BE2C (cell line): ENCODE measurements around the gene IL6ST.
"Not testable (repeated sequence)": the region's sequence is repeated elsewhere in the genome, so short reads cannot be mapped to it uniquely, and the experiment has no call there.

Experiments used
- DNase-seq: peaks from one replicate; pipeline ENCODE4 v3.0.0-alpha.2; 2020
- H3K27me3 ChIP-seq: fragments of 250-450 bp; sonication (Bioruptor Pico); 2 replicates; pipeline ENCODE4 v1.5.1; 2020; ENCODE audit warnings: mild to moderate bottlenecking
- H3K36me3 ChIP-seq: fragments of 250-450 bp; sonication (Bioruptor Pico); 2 replicates; pipeline ENCODE4 v1.5.1; 2020; ENCODE audit warnings: mild to moderate bottlenecking
- H3K4me1 ChIP-seq: fragments of 250-450 bp; sonication (Bioruptor Pico); 2 replicates; pipeline ENCODE4 v1.5.1; 2020
- H3K4me3 ChIP-seq: 2 replicates; pipeline ENCODE4 v1.5.1; 2011; ENCODE audit warnings: low read depth, low read length
- H3K9me3 ChIP-seq: fragments of 250-450 bp; sonication (Bioruptor Pico); 2 replicates; pipeline ENCODE4 v1.5.1; 2020
- TF ChIP-seq, protein P1 (sequence below): IDR thresholded peaks from 2 replicates; pipeline ENCODE4 v1.5.1; 2012; ENCODE audit warnings: mild to moderate bottlenecking, low read depth, low read length

Gene IL6ST

DNA sequence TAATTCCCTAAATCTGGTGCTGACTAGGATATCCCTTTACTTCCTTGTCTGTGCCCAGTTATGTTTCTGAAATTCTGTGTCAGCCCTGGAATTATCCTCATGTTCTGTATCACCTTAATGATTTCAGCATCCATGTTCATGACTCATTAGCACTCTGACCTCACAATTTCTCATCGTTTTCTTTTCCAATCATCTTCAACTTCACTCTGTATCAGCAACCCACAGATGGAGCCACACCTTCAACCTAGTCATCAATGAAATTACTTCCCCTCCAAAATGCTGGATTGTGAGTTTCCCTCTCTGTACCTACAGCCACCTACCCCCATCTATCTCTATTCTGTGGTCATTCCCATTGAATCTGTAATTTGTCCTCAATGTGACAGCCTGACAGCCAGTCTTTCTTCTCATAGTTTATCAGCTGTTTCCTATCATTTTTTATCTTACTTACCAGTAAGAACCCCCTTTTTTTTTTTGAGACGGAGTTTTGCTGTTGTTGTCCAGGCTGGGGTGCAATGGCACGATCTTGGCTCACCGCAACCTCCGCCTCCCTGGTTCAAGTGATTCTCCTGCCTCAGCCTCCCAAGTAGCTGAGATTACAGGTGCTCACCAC lies 3.1 kb upstream of the IL6ST start:
- Histone ChIP-seq H3K36me3 (no peaks in the 10 kb centered on the region), H3K9me3 (no peaks in the 10 kb centered on the region), H3K4me1 (no peaks in the 10 kb centered on the region; the same call in 1 of the 2 replicates), H3K27me3 (no peaks in the 10 kb centered on the region), H3K4me3 (no peak overlapping the region)
- DNase-seq = no peak
- TF ChIP-seq, protein P1, sequence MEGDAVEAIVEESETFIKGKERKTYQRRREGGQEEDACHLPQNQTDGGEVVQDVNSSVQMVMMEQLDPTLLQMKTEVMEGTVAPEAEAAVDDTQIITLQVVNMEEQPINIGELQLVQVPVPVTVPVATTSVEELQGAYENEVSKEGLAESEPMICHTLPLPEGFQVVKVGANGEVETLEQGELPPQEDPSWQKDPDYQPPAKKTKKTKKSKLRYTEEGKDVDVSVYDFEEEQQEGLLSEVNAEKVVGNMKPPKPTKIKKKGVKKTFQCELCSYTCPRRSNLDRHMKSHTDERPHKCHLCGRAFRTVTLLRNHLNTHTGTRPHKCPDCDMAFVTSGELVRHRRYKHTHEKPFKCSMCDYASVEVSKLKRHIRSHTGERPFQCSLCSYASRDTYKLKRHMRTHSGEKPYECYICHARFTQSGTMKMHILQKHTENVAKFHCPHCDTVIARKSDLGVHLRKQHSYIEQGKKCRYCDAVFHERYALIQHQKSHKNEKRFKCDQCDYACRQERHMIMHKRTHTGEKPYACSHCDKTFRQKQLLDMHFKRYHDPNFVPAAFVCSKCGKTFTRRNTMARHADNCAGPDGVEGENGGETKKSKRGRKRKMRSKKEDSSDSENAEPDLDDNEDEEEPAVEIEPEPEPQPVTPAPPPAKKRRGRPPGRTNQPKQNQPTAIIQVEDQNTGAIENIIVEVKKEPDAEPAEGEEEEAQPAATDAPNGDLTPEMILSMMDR = no peak

DNA sequence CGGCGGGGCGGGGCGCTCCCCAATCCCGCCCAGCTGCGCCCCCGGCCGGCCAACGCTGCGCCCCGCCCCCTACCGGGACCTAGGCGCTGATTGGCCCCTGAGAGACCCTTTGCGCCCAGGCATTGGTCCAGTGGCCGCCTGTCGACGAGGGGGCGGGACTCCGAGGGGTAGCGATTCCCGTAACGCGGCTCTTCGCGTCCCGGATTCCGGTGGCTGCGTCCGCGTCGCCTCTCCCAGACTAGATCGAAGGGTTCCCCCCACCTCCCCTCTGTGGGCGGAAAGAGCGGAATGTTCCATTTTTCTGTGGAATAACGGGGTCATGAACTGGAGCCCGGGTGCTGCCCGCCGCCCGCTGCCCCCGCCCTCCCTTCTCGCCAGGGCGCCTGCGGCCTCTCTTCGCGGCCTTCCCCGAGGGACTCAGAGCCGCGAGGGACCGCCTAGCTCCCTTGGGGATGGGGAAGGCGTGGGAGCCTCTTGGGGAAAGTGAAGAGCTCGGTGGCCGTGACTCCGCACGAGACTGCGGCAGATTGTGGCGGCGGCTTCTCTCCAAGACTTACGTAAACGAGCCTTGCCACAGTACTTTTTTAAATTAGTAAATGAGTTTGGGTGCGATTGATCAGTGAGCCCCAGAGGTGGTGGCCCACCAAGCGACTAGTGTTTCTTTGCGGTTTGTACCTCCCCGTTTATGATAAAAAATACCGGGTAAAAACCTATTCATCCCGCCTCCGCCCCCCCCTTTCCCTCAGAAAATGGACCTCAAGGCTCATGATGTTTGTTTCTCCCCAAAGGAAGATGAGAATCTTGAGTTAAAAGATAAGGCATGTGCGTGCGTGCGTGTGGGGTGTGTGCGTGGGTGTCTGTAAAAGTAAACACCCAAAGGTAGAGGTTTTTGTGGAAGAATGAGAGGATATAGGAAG lies 493 bp upstream of the IL6ST start:
- TF ChIP-seq, protein P1 = 0 out of 2 replicates have a peak, but pooled peaks have one; percentile 9
- Histone ChIP-seq H3K9me3 (no peaks in the 10 kb centered on the region), H3K27me3 (no peaks in the 10 kb centered on the region), H3K4me3 (peak overlapping the region; percentile 92), H3K36me3 (no peaks in the 10 kb centered on the region), H3K4me1 (no peaks in the 10 kb centered on the region)
- DNase-seq = peak; percentile 99

DNA sequence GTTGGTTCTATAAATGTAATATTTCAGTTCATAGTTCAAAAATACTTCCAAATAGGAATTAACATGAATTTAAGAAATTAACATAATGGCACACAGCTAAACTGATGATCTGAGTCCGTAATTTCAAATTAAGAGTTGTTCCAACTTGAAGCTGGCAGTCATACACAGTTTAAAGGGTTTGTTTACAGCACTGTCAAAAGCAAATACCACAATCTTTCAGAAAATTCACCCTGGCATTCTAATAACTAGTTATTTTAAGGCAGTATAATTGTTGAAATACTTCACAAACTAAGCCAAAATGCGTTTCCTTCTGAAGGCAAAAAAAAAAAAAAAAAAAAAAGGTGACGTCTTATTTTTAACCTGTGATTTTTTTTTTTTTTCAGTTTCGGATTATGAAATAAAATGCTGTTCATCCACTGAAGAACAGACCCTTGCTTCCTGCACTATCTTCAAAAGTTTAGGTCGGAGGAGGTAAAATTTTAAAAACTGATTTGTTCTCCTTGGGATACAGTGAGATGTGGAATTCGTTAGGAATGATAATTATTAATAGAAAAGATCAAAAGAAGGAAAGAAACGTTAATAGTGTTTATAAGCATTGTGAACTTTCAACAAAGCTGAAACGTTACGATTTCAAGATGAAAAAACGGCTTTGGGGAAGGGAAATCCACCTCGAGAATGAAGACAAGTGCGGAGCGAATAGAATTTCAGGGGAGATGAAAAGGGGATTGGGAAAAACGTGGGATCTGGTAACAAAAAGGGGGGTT lies 850 bp downstream of the IL6ST start:
- TF ChIP-seq, protein P1 = no peak
- Histone ChIP-seq H3K36me3 (no peaks in the 10 kb centered on the region), H3K4me1 (no peaks in the 10 kb centered on the region), H3K4me3 (peak overlapping the region; percentile 92), H3K27me3 (no peaks in the 10 kb centered on the region), H3K9me3 (no peaks in the 10 kb centered on the region)
- no peak for DNase-seq

DNA sequence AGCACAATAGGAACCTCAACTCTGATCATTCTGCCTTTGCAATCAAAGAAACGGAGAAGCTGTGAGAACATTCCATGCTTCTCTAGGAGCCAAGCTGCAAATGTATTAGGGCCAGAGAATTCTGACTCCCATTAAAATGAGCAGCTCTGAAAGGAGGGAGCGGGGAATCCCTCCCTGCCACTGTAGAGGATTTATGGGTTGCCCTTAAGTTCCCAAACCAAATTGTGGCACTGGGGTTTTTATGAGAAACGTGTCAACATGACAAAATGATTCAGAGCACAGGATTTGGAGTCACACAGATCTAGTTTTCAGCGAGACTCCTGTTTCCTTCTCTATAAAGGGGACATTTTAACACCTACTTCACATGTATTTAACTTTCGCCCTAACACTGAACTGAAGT lies 1.8 kb downstream of the IL6ST start:
- H3K9me3 ChIP-seq = no peaks in the 10 kb centered on the region

DNA sequence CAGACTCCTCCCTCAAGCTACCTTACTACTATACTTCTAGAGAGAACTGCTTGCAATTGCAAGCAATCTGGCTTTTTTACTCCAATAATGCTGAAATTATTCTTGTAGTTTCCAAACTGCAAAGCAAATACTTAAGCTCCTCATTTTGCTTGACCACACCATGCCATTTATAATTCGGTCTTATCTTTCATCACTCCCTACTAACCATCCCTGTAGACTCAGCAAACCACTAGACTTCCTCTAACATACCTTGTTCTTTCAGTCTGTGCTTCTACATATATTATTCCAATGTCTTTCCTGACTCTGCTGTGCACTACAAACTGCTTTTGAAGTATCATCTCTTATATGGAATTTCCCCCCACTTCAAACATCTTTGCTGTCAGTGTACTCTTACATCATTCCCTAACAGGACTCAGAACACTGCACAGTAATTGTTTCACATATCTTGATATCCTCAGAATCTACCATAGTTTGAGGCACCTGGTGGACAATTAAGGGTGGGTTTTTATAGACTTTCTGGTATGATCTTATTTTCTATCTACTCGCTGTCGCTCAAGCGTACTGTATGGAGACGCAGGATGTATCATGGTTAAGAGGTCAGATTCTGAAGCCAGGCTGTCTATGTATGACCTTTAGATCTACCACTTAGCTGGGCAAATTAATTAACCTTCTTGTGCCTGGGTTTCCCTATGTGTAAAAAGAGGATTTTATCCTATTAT lies 2.8 kb downstream of the IL6ST start:
- peak overlapping the region; percentile 92 for H3K4me3 ChIP-seq
- no peaks in the 10 kb centered on the region for H3K27me3 ChIP-seq
- H3K4me1 ChIP-seq = no peaks in the 10 kb centered on the region
- TF ChIP-seq, protein P1 = 0 out of 2 replicates have a peak, but pooled peaks have one; percentile 2
- no peaks in the 10 kb centered on the region; the same call in 1 of the 2 replicates for H3K9me3 ChIP-seq
- no peak for DNase-seq
- H3K36me3 ChIP-seq = peaks cover 7% of the 10 kb centered on the region; the same call in 1 of the 2 replicates

More for the DNA sequence above, 1.8 kb downstream of the IL6ST start:
- H3K4me1 ChIP-seq = no peaks in the 10 kb centered on the region
- no peaks in the 10 kb centered on the region for H3K36me3 ChIP-seq
- no peaks in the 10 kb centered on the region for H3K27me3 ChIP-seq
- no peak for DNase-seq
- peak overlapping the region; percentile 92 for H3K4me3 ChIP-seq
- TF ChIP-seq, protein P1 = no peak

DNA sequence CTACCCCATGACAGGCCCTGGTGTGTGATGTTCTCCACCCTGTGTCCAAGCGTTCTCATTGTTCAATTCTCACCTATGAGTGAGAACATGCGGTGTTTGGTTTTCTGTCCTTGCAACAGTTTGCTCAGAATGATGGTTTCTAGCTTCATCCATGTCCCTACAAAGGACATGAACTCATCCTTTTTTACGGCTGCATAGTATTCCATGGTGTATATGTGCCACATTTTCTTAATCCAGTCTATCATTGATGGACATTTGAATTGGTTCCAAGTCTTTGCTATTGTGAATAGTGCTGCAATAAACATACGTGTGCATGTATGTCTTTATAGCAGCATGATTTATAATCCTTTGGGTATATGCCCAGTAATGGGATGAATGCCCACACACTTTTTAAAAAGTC lies 3.9 kb downstream of the IL6ST start:
- not testable (repeated sequence) for H3K9me3 ChIP-seq, H3K27me3 ChIP-seq, H3K4me3 ChIP-seq, H3K36me3 ChIP-seq, DNase-seq, H3K4me1 ChIP-seq
